Activated CD8-positive, alpha-beta T cell treated with anti-CD3 and anti-CD28 coated beads for 36 hours (primary cell): ENCODE data around the gene COBL. TPM values are rescaled to one million over a fixed set of nuclear protein-coding genes. Genes with fewer than 3 reads are reported as not detected.

ENCODE experiments used
- ATAC-seq: fragments of 200-7000 bp; cut with Tn5 transposase; one replicate; pipeline ENCODE4 v1.10.0; 2021; ENCODE audit warnings: mild to moderate bottlenecking, moderate library complexity
- CTCF ChIA-PET: fragments of 350-600 bp; sonication (Branson Sonifier 250); formaldehyde crosslinking; loops from one replicate; lab custom pipeline; 2021; ENCODE audit warnings: antibody characterized with exemption; lab: Charles Lee
- POLR2A ChIA-PET: fragments of 350-600 bp; sonication (Branson Sonifier 250); formaldehyde crosslinking; loops from one replicate; lab custom pipeline; 2021; ENCODE audit warnings: antibody characterized with exemption; lab: Charles Lee
- DNase-seq: peaks from one replicate; pipeline ENCODE4 v3.0.0-alpha.2; 2020
- H3K27ac Mint-ChIP-seq: one replicate; pipeline ENCODE4 v1.8.0; 2021; ENCODE audit warnings: mild to moderate bottlenecking, mixed read lengths
- H3K27me3 Mint-ChIP-seq: one replicate; pipeline ENCODE4 v1.8.0; 2021; ENCODE audit warnings: mixed read lengths
- H3K36me3 Mint-ChIP-seq: one replicate; pipeline ENCODE4 v1.8.0; 2021; ENCODE audit warnings: low read depth, mixed read lengths
- H3K4me1 Mint-ChIP-seq: one replicate; pipeline ENCODE4 v1.8.0; 2021; ENCODE audit warnings: low read depth, mixed read lengths
- H3K4me3 Mint-ChIP-seq: one replicate; pipeline ENCODE4 v1.8.0; 2021; ENCODE audit warnings: mild to moderate bottlenecking, moderate library complexity, mixed read lengths
- H3K9me3 Mint-ChIP-seq: one replicate; pipeline ENCODE4 v1.8.0; 2021; ENCODE audit warnings: mixed read lengths
- CTCF ChIP-seq: fragments of 200-600 bp; IDR thresholded peaks from one replicate; pipeline ENCODE4 v1.8.0; 2022; ENCODE audit warnings: antibody characterized with exemption, mild to moderate bottlenecking
- intact Hi-C: fragments of 100-400 bp; cut with micrococcal nuclease; formaldehyde crosslinking; loops from one replicate; pipeline ENCODE4 v1.10.0; 2022
- total RNA-seq, 2 experiments: library from RNA; stranded (reverse); gene quantifications; one replicate each; pipeline ENCODE4 v1.2.3, GENCODE V29; 2021

COBL gene
- total RNA-seq, 2 experiments from 2014 or later: not detected

- H3K9me3 Mint-ChIP-seq: no peaks in the 10 kb centered on the region
- intact Hi-C loops: loop anchor here (2.0 kb wide), 1 partner anchor 206 kb away; no protein-coding TSS in a partner anchor
- peak; percentile 94 for ATAC-seq
- TF ChIP-seq CTCF: peak; percentile 62
- H3K4me1 Mint-ChIP-seq: peaks cover 6% of the 10 kb centered on the region
- ChIA-PET CTCF (interaction anchor here (0.6 to 5.5 kb wide), 56 partner anchors 10 to 1074 kb away, joined by 3 to 81 read pairs (median 4); partner anchors contain the start of gene ZPBP), POLR2A (interaction anchor here (0.9 kb wide), 1 partner anchor 22 kb away, joined by 3 read pairs; no protein-coding TSS in a partner anchor)
- H3K27me3 Mint-ChIP-seq: peaks cover 11% of the 10 kb centered on the region
- no peaks in the 10 kb centered on the region for H3K36me3 Mint-ChIP-seq
- DNase-seq: peak; percentile 88
- H3K4me3 Mint-ChIP-seq: no peak overlapping the region
- no peak overlapping the region for H3K27ac Mint-ChIP-seq
Measured at GRCh38 chr7:51162724-51163329, 153.8 kb downstream of the COBL start.

- no peaks in the 10 kb centered on the region for H3K9me3 Mint-ChIP-seq
- POLR2A ChIA-PET: interaction anchor here (0.9 kb wide), 1 partner anchor 21 kb away, joined by 3 read pairs; no protein-coding TSS in a partner anchor
- intact Hi-C loops: loop anchor here (2.0 kb wide), 1 partner anchor 207 kb away; no protein-coding TSS in a partner anchor
- H3K27me3 Mint-ChIP-seq: peaks cover 11% of the 10 kb centered on the region
- H3K4me3 Mint-ChIP-seq: no peak overlapping the region
- no peak for TF ChIP-seq CTCF
- H3K4me1 Mint-ChIP-seq: peaks cover 6% of the 10 kb centered on the region
- no peak for ATAC-seq
- H3K36me3 Mint-ChIP-seq: no peaks in the 10 kb centered on the region
- H3K27ac Mint-ChIP-seq: no peak overlapping the region
- CTCF ChIA-PET: interaction anchor here (0.7 to 5.5 kb wide), 51 partner anchors 10 to 1069 kb away, joined by 3 to 81 read pairs (median 5); partner anchors contain the start of gene ZPBP
- DNase-seq: no peak
Measured at GRCh38 chr7:51161937-51162336, 154.7 kb downstream of the COBL start.

- peaks cover 11% of the 10 kb centered on the region for H3K27me3 Mint-ChIP-seq
- H3K27ac Mint-ChIP-seq: no peak overlapping the region
- CTCF ChIA-PET: interaction anchor here (0.6 to 5.5 kb wide), 71 partner anchors 9 to 1166 kb away, joined by 3 to 81 read pairs (median 4); partner anchors contain the start of gene ZPBP
- H3K9me3 Mint-ChIP-seq: no peaks in the 10 kb centered on the region
- TF ChIP-seq CTCF: peak; percentile 96
- ATAC-seq (peak; percentile 70), DNase-seq (peak; percentile 65)
- POLR2A ChIA-PET: no interaction called here
- intact Hi-C loops: no loop called here
- H3K4me3 Mint-ChIP-seq: no peak overlapping the region
- no peaks in the 10 kb centered on the region for H3K36me3 Mint-ChIP-seq
- peaks cover 6% of the 10 kb centered on the region for H3K4me1 Mint-ChIP-seq
Measured at GRCh38 chr7:51160990-51161615, 155.5 kb downstream of the COBL start.

GRCh38 chr7:51160411-51160810 lies 156.2 kb downstream of the COBL start:
- ChIA-PET POLR2A (no interaction called here), CTCF (interaction anchor here (0.6 to 5.5 kb wide), 62 partner anchors 9 to 1166 kb away, joined by 3 to 81 read pairs (median 4); partner anchors contain the start of gene ZPBP)
- intact Hi-C loops: no loop called here
- no peak overlapping the region for H3K4me3 Mint-ChIP-seq
- ATAC-seq (no peak), DNase-seq (no peak)
- peaks cover 11% of the 10 kb centered on the region for H3K27me3 Mint-ChIP-seq
- H3K4me1 Mint-ChIP-seq: peaks cover 6% of the 10 kb centered on the region
- H3K9me3 Mint-ChIP-seq: no peaks in the 10 kb centered on the region
- no peak for TF ChIP-seq CTCF
- no peak overlapping the region for H3K27ac Mint-ChIP-seq
- H3K36me3 Mint-ChIP-seq: no peaks in the 10 kb centered on the region
